RWPE1 (cell line): ENCODE results near the gene OPRPN.

Source experiments
- CTCF ChIA-PET: fragments of 350-600 bp; sonication (Branson Sonifier 250); formaldehyde crosslinking; extraction: SDS; loops from one replicate; lab custom pipeline; 2021; lab: Yijun Ruan, JAX
- POLR2A ChIA-PET: fragments of 400-600 bp; formaldehyde crosslinking; extraction: SDS; loops from one replicate; lab custom pipeline; 2020; ENCODE audit warnings: antibody characterized with exemption; ENCODE audit not compliant: low non-redundant PET; lab: Yijun Ruan, JAX
- DNase-seq: peaks from one replicate; pipeline ENCODE4 v3.0.0; 2012; ENCODE audit warnings: low spot score
- H3K27ac ChIP-seq: fragments of 450-650 bp; 2 replicates; pipeline ENCODE4 v1.5.1; 2017
- TF ChIP-seq, protein P1 (sequence below): fragments of 450-650 bp; conservative IDR thresholded peaks from 2 replicates; pipeline ENCODE4 v1.5.1; 2017; ENCODE audit warnings: low read depth, mild to moderate bottlenecking

OPRPN gene

GRCh38 chr4:70443329-70443728 lies 45.6 kb downstream of the OPRPN start:
- H3K27ac ChIP-seq: no peak overlapping the region
- DNase-seq: no peak
- TF ChIP-seq, protein P1, sequence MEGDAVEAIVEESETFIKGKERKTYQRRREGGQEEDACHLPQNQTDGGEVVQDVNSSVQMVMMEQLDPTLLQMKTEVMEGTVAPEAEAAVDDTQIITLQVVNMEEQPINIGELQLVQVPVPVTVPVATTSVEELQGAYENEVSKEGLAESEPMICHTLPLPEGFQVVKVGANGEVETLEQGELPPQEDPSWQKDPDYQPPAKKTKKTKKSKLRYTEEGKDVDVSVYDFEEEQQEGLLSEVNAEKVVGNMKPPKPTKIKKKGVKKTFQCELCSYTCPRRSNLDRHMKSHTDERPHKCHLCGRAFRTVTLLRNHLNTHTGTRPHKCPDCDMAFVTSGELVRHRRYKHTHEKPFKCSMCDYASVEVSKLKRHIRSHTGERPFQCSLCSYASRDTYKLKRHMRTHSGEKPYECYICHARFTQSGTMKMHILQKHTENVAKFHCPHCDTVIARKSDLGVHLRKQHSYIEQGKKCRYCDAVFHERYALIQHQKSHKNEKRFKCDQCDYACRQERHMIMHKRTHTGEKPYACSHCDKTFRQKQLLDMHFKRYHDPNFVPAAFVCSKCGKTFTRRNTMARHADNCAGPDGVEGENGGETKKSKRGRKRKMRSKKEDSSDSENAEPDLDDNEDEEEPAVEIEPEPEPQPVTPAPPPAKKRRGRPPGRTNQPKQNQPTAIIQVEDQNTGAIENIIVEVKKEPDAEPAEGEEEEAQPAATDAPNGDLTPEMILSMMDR: no peak
- POLR2A ChIA-PET: no interaction called here
- CTCF ChIA-PET: no interaction called here

GRCh38 chr4:70449220-70449619 lies 51.5 kb downstream of the OPRPN start:
- ChIA-PET CTCF (no interaction called here), POLR2A (no interaction called here)
- TF ChIP-seq, protein P1: no peak
- no peak overlapping the region for H3K27ac ChIP-seq
- no peak for DNase-seq

GRCh38 chr4:70452946-70453345 lies 55.2 kb downstream of the OPRPN start:
- DNase-seq: no peak
- ChIA-PET CTCF (interaction anchor here (0.6 kb wide), 1 partner anchor 153 kb away, joined by 3 read pairs; no protein-coding TSS in a partner anchor), POLR2A (no interaction called here)
- no peak overlapping the region for H3K27ac ChIP-seq
- TF ChIP-seq, protein P1: no peak
